GM23338 (cell line): Measurements from ENCODE around the gene TGM6. TPM values are rescaled to one million over a fixed set of nuclear protein-coding genes. Genes with fewer than 3 reads are reported as not detected.

ENCODE experiments used
- ATAC-seq: fragments of 200-7000 bp; cut with Tn5 transposase; 3 replicates; pipeline ENCODE4 v1.9.1; 2020
- DNase-seq: peaks from one replicate; pipeline ENCODE4 v3.0.0-alpha.2; 2015; ENCODE audit warnings: low spot score
- H2AFZ ChIP-seq: fragments of 200-600 bp; sonication (generic); 2 replicates; pipeline ENCODE4 v1.8.0; 2016; ENCODE audit warnings: antibody characterized with exemption, mild to moderate bottlenecking, moderate library complexity
- H3F3A ChIP-seq: fragments of 200-600 bp; sonication (generic); replicated peaks from 2 replicates; pipeline ENCODE4 v1.8.0; 2017; ENCODE audit warnings: antibody characterized with exemption, mixed run types, low read depth
- H3K27ac ChIP-seq: fragments of 200-600 bp; sonication (generic); 2 replicates; pipeline ENCODE4 v1.6.1; 2016; ENCODE audit warnings: low read depth
- H3K27me3 ChIP-seq: fragments of 200-600 bp; sonication (generic); 2 replicates; pipeline ENCODE4 v1.8.0; 2016; ENCODE audit warnings: mild to moderate bottlenecking, mixed run types, moderate library complexity; ENCODE audit not compliant: insufficient read depth
- H3K36me3 ChIP-seq: fragments of 200-600 bp; sonication (generic); 2 replicates; pipeline ENCODE4 v1.8.0; 2016; ENCODE audit warnings: mild to moderate bottlenecking; ENCODE audit not compliant: insufficient read depth
- H3K4me1 ChIP-seq: fragments of 200-600 bp; sonication (generic); 2 replicates; pipeline ENCODE4 v1.8.0; 2016; ENCODE audit warnings: mild to moderate bottlenecking, moderate library complexity; ENCODE audit not compliant: insufficient read depth
- H3K4me2 ChIP-seq: fragments of 200-600 bp; sonication (generic); 2 replicates; pipeline ENCODE4 v1.7.1; 2017; ENCODE audit warnings: mixed run types
- H3K4me3 ChIP-seq: fragments of 200-600 bp; sonication (generic); 2 replicates; pipeline ENCODE4 v1.6.1; 2016; ENCODE audit warnings: mixed run types
- H3K79me2 ChIP-seq: fragments of 200-600 bp; sonication (generic); replicated peaks from 2 replicates; pipeline ENCODE4 v1.8.0; 2017; ENCODE audit warnings: mild to moderate bottlenecking; ENCODE audit not compliant: insufficient read depth
- H3K9me2 ChIP-seq: fragments of 200-600 bp; sonication (generic); 2 replicates; pipeline ENCODE4 v1.8.0; 2017; ENCODE audit not compliant: insufficient read depth
- H4K20me1 ChIP-seq: fragments of 200-600 bp; sonication (generic); replicated peaks from 2 replicates; pipeline ENCODE4 v1.8.0; 2017; ENCODE audit warnings: mild to moderate bottlenecking; ENCODE audit not compliant: insufficient read depth
- H3K27ac Mint-ChIP-seq: 2 replicates; pipeline ENCODE4 v1.8.0; 2020; ENCODE audit warnings: inconsistent platforms, mild to moderate bottlenecking, moderate library complexity, mixed read lengths
- H3K27me3 Mint-ChIP-seq: 3 replicates; pipeline ENCODE4 v1.8.0; 2022; ENCODE audit warnings: low read depth, mild to moderate bottlenecking, moderate library complexity, mixed read lengths, inconsistent platforms; ENCODE audit not compliant: insufficient read depth, poor library complexity
- H3K36me3 Mint-ChIP-seq: 3 replicates; pipeline ENCODE4 v1.8.0; 2021; ENCODE audit warnings: low read depth, mild to moderate bottlenecking, inconsistent platforms, moderate library complexity, mixed read lengths
- H3K4me1 Mint-ChIP-seq: 3 replicates; pipeline ENCODE4 v1.8.0; 2020; ENCODE audit warnings: mild to moderate bottlenecking, inconsistent platforms, mixed read lengths
- H3K4me3 Mint-ChIP-seq: 3 replicates; pipeline ENCODE4 v1.8.0; 2021; ENCODE audit warnings: moderate library complexity, mild to moderate bottlenecking, inconsistent platforms, mixed read lengths
- H3K9me3 Mint-ChIP-seq: 3 replicates; pipeline ENCODE4 v1.8.0; 2020; ENCODE audit warnings: moderate library complexity, mild to moderate bottlenecking, inconsistent platforms, mixed read lengths
- CREB1 ChIP-seq: fragments of 250-450 bp; sonication (Bioruptor Pico); IDR thresholded peaks from 2 replicates; pipeline ENCODE4 v1.5.0; 2020; ENCODE audit warnings: low read depth, mild to moderate bottlenecking, moderate library complexity
- EZH2 ChIP-seq: fragments of 200-600 bp; sonication (generic); IDR thresholded peaks from one replicate; pipeline ENCODE4 v1.8.0; 2017; ENCODE audit warnings: antibody characterized with exemption, mild to moderate bottlenecking, low read depth; ENCODE audit not compliant: unreplicated experiment
- JUNB ChIP-seq: IDR thresholded peaks from one replicate; pipeline ENCODE4 v1.6.1; 2016; ENCODE audit warnings: antibody characterized with exemption; ENCODE audit not compliant: unreplicated experiment
- POLR2AphosphoS5 ChIP-seq: IDR thresholded peaks from 2 replicates; pipeline ENCODE4 v1.6.1; 2016; ENCODE audit warnings: antibody characterized with exemption, low read depth
- STAT1 ChIP-seq: IDR thresholded peaks from one replicate; pipeline ENCODE4 v1.6.1; 2016; ENCODE audit warnings: antibody characterized with exemption; ENCODE audit not compliant: unreplicated experiment
- ZNF331 ChIP-seq: fragments of 250-450 bp; sonication (Bioruptor Pico); IDR thresholded peaks from 2 replicates; pipeline ENCODE4 v1.5.0; 2020; ENCODE audit warnings: low read depth, mild to moderate bottlenecking, moderate library complexity
- polyA plus RNA-seq: library from polyadenylated mRNA; unstranded; fragments of >200 nt; fragmentation: Nextera tagmentation; extraction: Ambion mirVana; gene quantifications from 2 replicates; pipeline ENCODE4 v1.2.1, GENCODE V29; 2016
- total RNA-seq: library from RNA; depleted of rRNA; stranded (reverse); fragments of >200 nt; shearing (Covaris generic); gene quantifications from 2 replicates; pipeline ENCODE4 v1.2.3, GENCODE V29; 2014
- TF ChIP-seq, protein P1 (sequence below): fragments of 250-450 bp; sonication (Bioruptor Pico); IDR thresholded peaks from 2 replicates; pipeline ENCODE4 v1.5.0; 2020; ENCODE audit warnings: mild to moderate bottlenecking, moderate library complexity
- TF ChIP-seq, protein P2 (sequence below), 2 experiments: fragments of 200-600 bp in 1 of 2; sonication (generic) in 1 of 2; conservative IDR thresholded peaks; 2 replicates each; pipeline versions ENCODE4 v1.5.1 to v1.6.1; 2016 to 2017; ENCODE audit warnings: antibody characterized with exemption in 2 of 2, low read depth in 2 of 2, mild to moderate bottlenecking in 2 of 2, moderate library complexity in 1 of 2

TGM6 gene
- total and polyA plus RNA-seq, 2 experiments from 2014 or later, result not detected

DNA sequence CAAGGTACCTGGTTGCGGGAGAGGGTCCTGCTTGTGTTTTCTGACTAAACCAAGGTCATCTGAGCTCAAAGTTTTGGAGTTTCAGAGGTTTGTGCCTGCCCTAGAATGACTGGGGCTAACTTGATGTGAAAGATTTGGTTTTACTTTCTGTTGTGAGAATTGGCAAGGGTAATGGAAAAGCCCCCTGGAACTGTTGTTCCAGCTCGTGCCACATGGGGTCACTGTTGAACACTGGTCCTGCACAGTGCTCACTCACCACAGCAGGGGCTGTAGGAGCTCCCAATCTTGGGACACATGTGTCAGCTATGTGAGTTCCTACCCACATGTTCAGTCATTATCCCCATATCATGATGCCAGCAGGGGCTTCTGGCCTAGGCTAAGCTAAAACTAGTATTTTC, 6.5 kb downstream of the TGM6 start:
- Histone ChIP-seq H3F3A (no peaks in the 10 kb centered on the region), H3K36me3 (no peaks in the 10 kb centered on the region), H3K27ac (no peak overlapping the region), H3K4me2 (no peak overlapping the region), H3K4me1 (no peaks in the 10 kb centered on the region), H2AFZ (peak overlapping the region; percentile 45; the same call in 1 of the 2 replicates), H4K20me1 (no peaks in the 10 kb centered on the region), H3K79me2 (no peaks in the 10 kb centered on the region), H3K27me3 (no peaks in the 10 kb centered on the region), H3K4me3 (no peak overlapping the region), H3K9me2 (peaks cover 10% of the 10 kb centered on the region; the same call in 1 of the 2 replicates)
- TF ChIP-seq, protein P1, sequence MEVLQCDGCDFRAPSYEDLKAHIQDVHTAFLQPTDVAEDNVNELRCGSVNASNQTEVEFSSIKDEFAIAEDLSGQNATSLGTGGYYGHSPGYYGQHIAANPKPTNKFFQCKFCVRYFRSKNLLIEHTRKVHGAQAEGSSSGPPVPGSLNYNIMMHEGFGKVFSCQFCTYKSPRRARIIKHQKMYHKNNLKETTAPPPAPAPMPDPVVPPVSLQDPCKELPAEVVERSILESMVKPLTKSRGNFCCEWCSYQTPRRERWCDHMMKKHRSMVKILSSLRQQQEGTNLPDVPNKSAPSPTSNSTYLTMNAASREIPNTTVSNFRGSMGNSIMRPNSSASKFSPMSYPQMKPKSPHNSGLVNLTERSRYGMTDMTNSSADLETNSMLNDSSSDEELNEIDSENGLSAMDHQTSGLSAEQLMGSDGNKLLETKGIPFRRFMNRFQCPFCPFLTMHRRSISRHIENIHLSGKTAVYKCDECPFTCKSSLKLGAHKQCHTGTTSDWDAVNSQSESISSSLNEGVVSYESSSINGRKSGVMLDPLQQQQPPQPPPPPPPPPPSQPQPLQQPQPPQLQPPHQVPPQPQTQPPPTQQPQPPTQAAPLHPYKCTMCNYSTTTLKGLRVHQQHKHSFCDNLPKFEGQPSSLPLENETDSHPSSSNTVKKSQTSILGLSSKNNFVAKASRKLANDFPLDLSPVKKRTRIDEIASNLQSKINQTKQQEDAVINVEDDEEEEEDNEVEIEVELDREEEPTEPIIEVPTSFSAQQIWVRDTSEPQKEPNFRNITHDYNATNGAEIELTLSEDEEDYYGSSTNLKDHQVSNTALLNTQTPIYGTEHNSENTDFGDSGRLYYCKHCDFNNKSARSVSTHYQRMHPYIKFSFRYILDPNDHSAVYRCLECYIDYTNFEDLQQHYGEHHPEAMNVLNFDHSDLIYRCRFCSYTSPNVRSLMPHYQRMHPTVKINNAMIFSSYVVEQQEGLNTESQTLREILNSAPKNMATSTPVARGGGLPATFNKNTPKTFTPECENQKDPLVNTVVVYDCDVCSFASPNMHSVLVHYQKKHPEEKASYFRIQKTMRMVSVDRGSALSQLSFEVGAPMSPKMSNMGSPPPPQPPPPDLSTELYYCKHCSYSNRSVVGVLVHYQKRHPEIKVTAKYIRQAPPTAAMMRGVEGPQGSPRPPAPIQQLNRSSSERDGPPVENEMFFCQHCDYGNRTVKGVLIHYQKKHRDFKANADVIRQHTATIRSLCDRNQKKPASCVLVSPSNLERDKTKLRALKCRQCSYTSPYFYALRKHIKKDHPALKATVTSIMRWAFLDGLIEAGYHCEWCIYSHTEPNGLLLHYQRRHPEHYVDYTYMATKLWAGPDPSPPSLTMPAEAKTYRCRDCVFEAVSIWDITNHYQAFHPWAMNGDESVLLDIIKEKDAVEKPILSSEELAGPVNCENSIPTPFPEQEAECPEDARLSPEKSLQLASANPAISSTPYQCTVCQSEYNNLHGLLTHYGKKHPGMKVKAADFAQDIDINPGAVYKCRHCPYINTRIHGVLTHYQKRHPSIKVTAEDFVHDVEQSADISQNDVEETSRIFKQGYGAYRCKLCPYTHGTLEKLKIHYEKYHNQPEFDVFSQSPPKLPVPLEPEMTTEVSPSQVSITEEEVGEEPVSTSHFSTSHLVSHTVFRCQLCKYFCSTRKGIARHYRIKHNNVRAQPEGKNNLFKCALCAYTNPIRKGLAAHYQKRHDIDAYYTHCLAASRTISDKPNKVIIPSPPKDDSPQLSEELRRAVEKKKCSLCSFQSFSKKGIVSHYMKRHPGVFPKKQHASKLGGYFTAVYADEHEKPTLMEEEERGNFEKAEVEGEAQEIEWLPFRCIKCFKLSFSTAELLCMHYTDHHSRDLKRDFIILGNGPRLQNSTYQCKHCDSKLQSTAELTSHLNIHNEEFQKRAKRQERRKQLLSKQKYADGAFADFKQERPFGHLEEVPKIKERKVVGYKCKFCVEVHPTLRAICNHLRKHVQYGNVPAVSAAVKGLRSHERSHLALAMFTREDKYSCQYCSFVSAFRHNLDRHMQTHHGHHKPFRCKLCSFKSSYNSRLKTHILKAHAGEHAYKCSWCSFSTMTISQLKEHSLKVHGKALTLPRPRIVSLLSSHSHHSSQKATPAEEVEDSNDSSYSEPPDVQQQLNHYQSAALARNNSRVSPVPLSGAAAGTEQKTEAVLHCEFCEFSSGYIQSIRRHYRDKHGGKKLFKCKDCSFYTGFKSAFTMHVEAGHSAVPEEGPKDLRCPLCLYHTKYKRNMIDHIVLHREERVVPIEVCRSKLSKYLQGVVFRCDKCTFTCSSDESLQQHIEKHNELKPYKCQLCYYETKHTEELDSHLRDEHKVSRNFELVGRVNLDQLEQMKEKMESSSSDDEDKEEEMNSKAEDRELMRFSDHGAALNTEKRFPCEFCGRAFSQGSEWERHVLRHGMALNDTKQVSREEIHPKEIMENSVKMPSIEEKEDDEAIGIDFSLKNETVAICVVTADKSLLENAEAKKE (CRISPR knock-in tag), result no peak
- TF ChIP-seq, protein P2, sequence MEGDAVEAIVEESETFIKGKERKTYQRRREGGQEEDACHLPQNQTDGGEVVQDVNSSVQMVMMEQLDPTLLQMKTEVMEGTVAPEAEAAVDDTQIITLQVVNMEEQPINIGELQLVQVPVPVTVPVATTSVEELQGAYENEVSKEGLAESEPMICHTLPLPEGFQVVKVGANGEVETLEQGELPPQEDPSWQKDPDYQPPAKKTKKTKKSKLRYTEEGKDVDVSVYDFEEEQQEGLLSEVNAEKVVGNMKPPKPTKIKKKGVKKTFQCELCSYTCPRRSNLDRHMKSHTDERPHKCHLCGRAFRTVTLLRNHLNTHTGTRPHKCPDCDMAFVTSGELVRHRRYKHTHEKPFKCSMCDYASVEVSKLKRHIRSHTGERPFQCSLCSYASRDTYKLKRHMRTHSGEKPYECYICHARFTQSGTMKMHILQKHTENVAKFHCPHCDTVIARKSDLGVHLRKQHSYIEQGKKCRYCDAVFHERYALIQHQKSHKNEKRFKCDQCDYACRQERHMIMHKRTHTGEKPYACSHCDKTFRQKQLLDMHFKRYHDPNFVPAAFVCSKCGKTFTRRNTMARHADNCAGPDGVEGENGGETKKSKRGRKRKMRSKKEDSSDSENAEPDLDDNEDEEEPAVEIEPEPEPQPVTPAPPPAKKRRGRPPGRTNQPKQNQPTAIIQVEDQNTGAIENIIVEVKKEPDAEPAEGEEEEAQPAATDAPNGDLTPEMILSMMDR (conservative IDR thresholded peaks at IDR 0.05; ENCODE audit: low read depth in 2 of 2), result peak; percentile 81 to 87
- H3K27ac Mint-ChIP-seq, result peak overlapping the region; percentile 81; the same call in 1 of the 2 replicates
- H3K36me3 Mint-ChIP-seq, result no peaks in the 10 kb centered on the region
- 0 out of 3 replicates have a peak, but pooled peaks cover 2% of the 10 kb centered on the region for H3K4me1 Mint-ChIP-seq
- peaks cover 4% of the 10 kb centered on the region; the same call in 1 of the 3 replicates for H3K9me3 Mint-ChIP-seq
- DNase-seq (peak; percentile 74), ATAC-seq (peak; percentile 97)
- no peak overlapping the region for H3K4me3 Mint-ChIP-seq
- peaks cover 6% of the 10 kb centered on the region for H3K27me3 Mint-ChIP-seq

DNA sequence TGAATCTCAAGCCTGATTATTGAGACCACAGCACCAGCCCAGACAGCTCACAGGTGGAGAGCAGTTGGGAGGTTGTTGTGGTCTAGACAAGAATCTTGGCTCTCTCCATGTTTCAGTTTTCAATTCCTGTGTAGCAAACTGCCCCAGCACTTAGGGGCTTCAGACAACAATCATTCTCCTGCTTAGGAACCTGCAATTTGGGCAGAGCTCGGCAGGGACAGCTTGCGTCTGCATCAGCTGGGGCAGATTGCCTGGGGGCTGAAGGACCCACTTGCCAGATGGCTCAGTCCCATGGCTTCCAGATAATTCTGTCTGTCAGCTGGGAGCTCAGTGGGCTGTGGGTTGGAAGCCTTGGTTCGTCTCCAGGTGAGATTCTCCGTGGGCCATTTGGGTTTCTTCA, 6.9 kb downstream of the TGM6 start:
- Mint-ChIP-seq H3K27ac (no peak overlapping the region), H3K4me1 (0 out of 3 replicates have a peak, but pooled peaks cover 2% of the 10 kb centered on the region), H3K36me3 (no peaks in the 10 kb centered on the region), H3K27me3 (peaks cover 6% of the 10 kb centered on the region), H3K4me3 (no peak overlapping the region), H3K9me3 (peaks cover 4% of the 10 kb centered on the region; the same call in 1 of the 3 replicates)
- Histone ChIP-seq H3K4me3 (no peak overlapping the region), H3K9me2 (peaks cover 6% of the 10 kb centered on the region; the same call in 1 of the 2 replicates), H2AFZ (peak overlapping the region; percentile 45; the same call in 1 of the 2 replicates), H4K20me1 (no peaks in the 10 kb centered on the region), H3K27me3 (no peaks in the 10 kb centered on the region), H3K36me3 (no peaks in the 10 kb centered on the region), H3F3A (no peaks in the 10 kb centered on the region), H3K4me1 (no peaks in the 10 kb centered on the region), H3K79me2 (no peaks in the 10 kb centered on the region), H3K4me2 (no peak overlapping the region), H3K27ac (no peak overlapping the region)
- peak; percentile 34 for ATAC-seq
- DNase-seq, result no peak
- TF ChIP-seq STAT1 (no peak), EZH2 (no peak), ZNF331 (CRISPR knock-in tag) (no peak), CREB1 (CRISPR knock-in tag) (no peak), JUNB (no peak), POLR2AphosphoS5 (no peak)
